ENCODE data around the gene FADS2.

DNA sequence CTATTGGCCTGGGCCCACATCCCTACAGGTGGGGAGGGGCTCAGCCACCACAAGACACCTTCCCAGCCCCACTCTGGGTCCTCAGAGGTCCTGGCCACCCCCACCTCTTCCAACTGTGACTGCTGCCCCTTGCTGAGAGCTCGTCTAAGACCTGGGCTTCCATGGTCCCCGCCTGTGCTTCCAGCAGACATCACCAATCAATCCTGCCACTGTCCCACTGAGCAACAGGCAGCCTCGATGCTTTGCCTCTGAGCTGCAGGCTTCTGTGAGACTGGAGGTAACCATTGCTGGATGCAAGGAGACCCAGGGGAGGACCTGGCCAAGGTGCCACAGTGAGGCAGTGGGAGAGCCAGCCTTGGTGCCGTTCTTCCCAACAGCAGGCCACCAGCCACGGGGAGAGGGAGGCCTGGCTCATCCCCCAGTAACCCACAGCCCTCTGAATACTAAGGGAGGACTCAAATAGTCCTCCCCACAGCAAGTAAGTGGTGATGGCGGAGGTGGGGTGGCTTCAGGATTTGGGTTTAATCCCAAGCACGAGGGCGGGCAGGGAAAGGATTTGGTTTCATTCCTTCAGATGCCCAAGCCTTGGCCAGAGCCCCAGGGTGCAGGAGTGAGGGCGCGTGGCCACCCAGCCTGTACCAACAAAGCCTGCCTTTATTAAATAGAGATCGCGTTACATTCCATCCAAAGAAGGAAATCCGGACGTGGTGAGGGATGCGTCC, 68.7 kb downstream of the FADS2 start:
- TF ChIP-seq CTCF (IDR thresholded peaks at IDR 0.05; ENCODE audit: low read length) = no peak
- TF ChIP-seq EZH2phosphoT487 (IDR thresholded peaks at IDR 0.05; ENCODE audit: low read length) = no peak
